ENCODE measurements around the gene NLRP7.

Gene NLRP7

DNA sequence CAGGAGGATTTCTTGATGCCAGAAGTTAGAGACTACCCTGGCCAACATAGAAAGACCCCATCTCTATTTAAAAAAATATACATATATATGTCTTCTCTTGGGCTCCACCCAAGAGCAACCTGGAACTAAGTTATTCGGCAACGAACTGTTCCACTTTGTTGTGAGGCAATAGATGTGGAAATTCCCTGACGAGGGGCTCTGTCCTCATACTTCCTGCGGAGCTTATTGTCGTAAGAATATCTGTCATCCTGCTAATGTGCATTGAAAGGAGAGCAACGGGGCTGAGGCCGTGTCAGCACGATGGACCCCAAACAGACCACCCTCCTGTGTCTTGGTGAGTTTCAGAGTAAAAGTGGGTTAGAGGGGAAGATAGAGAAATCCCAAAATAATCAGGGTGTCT lies 73.3 kb downstream of the NLRP7 start, which contains the start of gene FCAR:
TSS of gene FCAR (plus strand) at position 246 of the 400 bp plus-strand sequence. CDS start at position 301, 55 bp downstream.
- no peak for DNase-seq (ENCODE audit: low read depth)

Data from stimulated activated CD8-positive, alpha-beta memory T cell treated with anti-CD3 and anti-CD28 coated beads, Interleukin-15, amount 100 ng/mL, for 24 hours (primary cell).